H1 (cell line): Measurements from ENCODE around the gene PAQR9. TPM values are rescaled to one million over a fixed set of nuclear protein-coding genes. Genes with fewer than 3 reads are reported as not detected.
A peak's percentile ranks its signal among the peaks of the same experiment; 100 is the strongest.

Experiments
- NRF1 ChIP-seq: IDR thresholded peaks from 2 replicates; pipeline ENCODE4 v1.6.1; 2011; ENCODE audit warnings: mild to moderate bottlenecking, low read depth, low read length, improper control_type of control experiment
- POLR2A ChIP-seq, 2 experiments: IDR thresholded peaks; 1 replicate in 1 of 2; 2 replicates in 1 of 2; pipeline ENCODE4 v1.6.1; 2011; ENCODE audit warnings: low read depth in 2 of 2, low read length in 2 of 2, mild to moderate bottlenecking in 2 of 2; ENCODE audit errors: control extremely low read depth in 1 of 2
- POLR2AphosphoS5 ChIP-seq: IDR thresholded peaks from 2 replicates; pipeline ENCODE4 v1.6.1; 2011; ENCODE audit warnings: low read depth, low read length
- SP1 ChIP-seq: IDR thresholded peaks from 2 replicates; pipeline ENCODE4 v1.6.1; 2011; ENCODE audit warnings: low read depth, low read length
- SUZ12 ChIP-seq: fragments of 200-600 bp; sonication (generic); IDR thresholded peaks from 2 replicates; pipeline ENCODE4 v1.6.1; 2012; ENCODE audit warnings: mild to moderate bottlenecking, inconsistent platforms, low read length, moderate library complexity, mixed read lengths
- polyA plus RNA-seq, 7 experiments: library from polyadenylated mRNA; depleted of rRNA in 3 of 7; stranded (reverse) in 5 of 7; unstranded in 2 of 7; fragments of >200 nt in 5 of 7; fragments of 200-250 nt in 2 of 7; gene quantifications; 1 replicate in 5 of 7; 2 replicates in 1 of 7; 4 replicates in 1 of 7; pipeline versions ENCODE4 v1.2.1 to v1.2.3, GENCODE V29; 2011 to 2013; ENCODE audit warnings: missing spikeins in 2 of 7, mixed read lengths in 2 of 7
- total RNA-seq: library from RNA; stranded (reverse); fragmentation: NEBNext Ultra II Directional; extraction: Animal tissue kit (Norgen Biotek cat#: 25700); gene quantifications from 2 replicates; pipeline ENCODE4 v1.2.1, GENCODE V29; 2021
- TF ChIP-seq, protein P1 (sequence below): IDR thresholded peaks from 2 replicates; pipeline ENCODE4 v1.6.1; 2012; ENCODE audit warnings: inconsistent platforms

PAQR9 gene
- total and polyA plus RNA-seq, 2 of the 8 experiments (the other 6 are each of a cell fraction or from before 2014, with no cell fraction given), result 2.6 to 5.2 TPM

DNA sequence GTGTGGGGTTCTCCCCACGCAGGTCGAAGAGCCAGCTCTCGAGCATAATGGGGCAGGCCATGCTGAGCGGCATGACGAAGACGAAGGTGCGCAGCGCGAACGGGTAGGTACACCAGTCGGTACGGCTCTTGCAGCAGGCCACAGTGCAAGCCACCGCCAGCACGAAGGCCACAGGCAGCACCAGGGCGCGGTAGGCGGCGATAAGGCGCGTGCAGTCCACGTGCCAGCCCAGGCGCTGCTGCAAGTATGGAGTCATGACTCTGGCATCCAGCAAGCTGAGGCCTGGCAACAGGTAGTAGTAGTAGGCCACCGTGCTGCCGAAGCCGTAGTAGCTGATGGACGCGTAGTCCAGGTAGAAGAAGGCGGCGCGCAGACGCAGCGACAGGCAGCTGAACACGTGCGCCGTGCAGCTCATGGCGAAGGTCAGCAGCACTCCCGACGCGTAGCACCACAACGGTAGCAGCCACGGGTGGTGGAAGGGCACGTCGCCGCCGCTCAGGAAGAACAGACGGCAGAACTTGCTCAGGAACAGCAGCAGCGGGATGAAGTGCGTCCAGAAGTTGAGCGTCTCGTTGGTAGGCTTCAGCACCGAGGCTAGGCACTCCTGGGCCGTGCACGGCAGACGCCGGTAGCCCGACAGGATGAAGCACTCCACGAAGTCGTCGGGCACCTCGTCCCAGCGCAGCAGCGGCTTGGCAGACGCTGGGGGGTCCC lies 797 bp downstream of the PAQR9 start (continued):
- TF ChIP-seq SUZ12 (peak; percentile 75), POLR2A (IDR thresholded peaks at IDR 0.05; ENCODE audit: control extremely low read depth in 1 of 2, low read depth in 2 of 2, low read length in 2 of 2) (no peak), SP1 (no peak), POLR2AphosphoS5 (no peak), NRF1 (no peak)
- TF ChIP-seq, protein P1, sequence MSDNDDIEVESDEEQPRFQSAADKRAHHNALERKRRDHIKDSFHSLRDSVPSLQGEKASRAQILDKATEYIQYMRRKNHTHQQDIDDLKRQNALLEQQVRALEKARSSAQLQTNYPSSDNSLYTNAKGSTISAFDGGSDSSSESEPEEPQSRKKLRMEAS, result peak; percentile 97
